ENCODE results near the gene CHRDL2.

CHRDL2 gene

GRCh38 chr11:74694136-74694930 lies 36.9 kb downstream of the CHRDL2 start:
- peaks cover 27% of the 10 kb centered on the region for H3K4me1 ChIP-seq (ENCODE audit: control insufficient read depth, insufficient read depth, low read length)
- peaks cover 8% of the 10 kb centered on the region for H3K27me3 ChIP-seq (replicated peaks; ENCODE audit: control insufficient read depth, insufficient read depth, low read length)
- no peaks in the 10 kb centered on the region for H3K36me3 ChIP-seq (ENCODE audit: control insufficient read depth, insufficient read depth, low read length, severe bottlenecking)
- H3K4me3 ChIP-seq (ENCODE audit: low read length) = no peak overlapping the region
- no peak for DNase-seq (ENCODE audit: low read depth)
- H3K9me3 ChIP-seq (ENCODE audit: control insufficient read depth, low read length) = no peaks in the 10 kb centered on the region
- H3K9ac ChIP-seq (ENCODE audit: low read length) = no peak overlapping the region

GRCh38 chr11:74693531-74693930 lies 37.7 kb downstream of the CHRDL2 start:
- no peak overlapping the region for H3K4me3 ChIP-seq (ENCODE audit: low read length)
- no peaks in the 10 kb centered on the region for H3K9me3 ChIP-seq (ENCODE audit: control insufficient read depth, low read length)
- H3K36me3 ChIP-seq (ENCODE audit: control insufficient read depth, insufficient read depth, low read length, severe bottlenecking) = no peaks in the 10 kb centered on the region
- no peak overlapping the region for H3K9ac ChIP-seq (ENCODE audit: low read length)
- DNase-seq (ENCODE audit: low read depth) = no peak
- peaks cover 8% of the 10 kb centered on the region for H3K27me3 ChIP-seq (replicated peaks; ENCODE audit: control insufficient read depth, insufficient read depth, low read length)
- H3K4me1 ChIP-seq (ENCODE audit: control insufficient read depth, insufficient read depth, low read length) = peaks cover 36% of the 10 kb centered on the region

GRCh38 chr11:74691755-74692154 lies 39.5 kb downstream of the CHRDL2 start:
- no peak overlapping the region for H3K9ac ChIP-seq (ENCODE audit: low read length)

GRCh38 chr11:74689666-74690065 lies 41.6 kb downstream of the CHRDL2 start:
- Histone ChIP-seq H3K9me3 (ENCODE audit: control insufficient read depth, low read length) (no peaks in the 10 kb centered on the region), H3K4me1 (ENCODE audit: control insufficient read depth, insufficient read depth, low read length) (peaks cover 32% of the 10 kb centered on the region), H3K27me3 (replicated peaks; ENCODE audit: control insufficient read depth, insufficient read depth, low read length) (peaks cover 8% of the 10 kb centered on the region), H3K9ac (ENCODE audit: low read length) (no peak overlapping the region), H3K4me3 (ENCODE audit: low read length) (no peak overlapping the region), H3K36me3 (ENCODE audit: control insufficient read depth, insufficient read depth, low read length, severe bottlenecking) (no peaks in the 10 kb centered on the region)
- DNase-seq (ENCODE audit: low read depth) = no peak

More at GRCh38 chr11:74691755-74692154, 39.5 kb downstream of the CHRDL2 start:
- no peaks in the 10 kb centered on the region for H3K9me3 ChIP-seq (ENCODE audit: control insufficient read depth, low read length)
- DNase-seq (ENCODE audit: low read depth) = no peak
- H3K4me3 ChIP-seq (ENCODE audit: low read length) = no peak overlapping the region
- peaks cover 44% of the 10 kb centered on the region for H3K4me1 ChIP-seq (ENCODE audit: control insufficient read depth, insufficient read depth, low read length)
- H3K36me3 ChIP-seq (ENCODE audit: control insufficient read depth, insufficient read depth, low read length, severe bottlenecking) = no peaks in the 10 kb centered on the region
- peaks cover 8% of the 10 kb centered on the region for H3K27me3 ChIP-seq (replicated peaks; ENCODE audit: control insufficient read depth, insufficient read depth, low read length)

GRCh38 chr11:74687237-74688023 lies 43.8 kb downstream of the CHRDL2 start:
- peak; percentile 33 for DNase-seq (ENCODE audit: low read depth)

GRCh38 chr11:74686792-74687191 lies 44.4 kb downstream of the CHRDL2 start:
- no peaks in the 10 kb centered on the region for H3K36me3 ChIP-seq (ENCODE audit: control insufficient read depth, insufficient read depth, low read length, severe bottlenecking)
- H3K9ac ChIP-seq (ENCODE audit: low read length) = no peak overlapping the region
- H3K27me3 ChIP-seq (replicated peaks; ENCODE audit: control insufficient read depth, insufficient read depth, low read length) = no peaks in the 10 kb centered on the region
- no peak for DNase-seq (ENCODE audit: low read depth)
- no peaks in the 10 kb centered on the region for H3K9me3 ChIP-seq (ENCODE audit: control insufficient read depth, low read length)
- H3K4me3 ChIP-seq (ENCODE audit: low read length) = no peak overlapping the region
- peaks cover 32% of the 10 kb centered on the region for H3K4me1 ChIP-seq (ENCODE audit: control insufficient read depth, insufficient read depth, low read length)

More at GRCh38 chr11:74687237-74688023, 43.8 kb downstream of the CHRDL2 start:
- Histone ChIP-seq H3K4me3 (ENCODE audit: low read length) (no peak overlapping the region), H3K27me3 (replicated peaks; ENCODE audit: control insufficient read depth, insufficient read depth, low read length) (no peaks in the 10 kb centered on the region), H3K4me1 (ENCODE audit: control insufficient read depth, insufficient read depth, low read length) (peaks cover 32% of the 10 kb centered on the region), H3K9ac (ENCODE audit: low read length) (no peak overlapping the region), H3K36me3 (ENCODE audit: control insufficient read depth, insufficient read depth, low read length, severe bottlenecking) (no peaks in the 10 kb centered on the region), H3K9me3 (ENCODE audit: control insufficient read depth, low read length) (no peaks in the 10 kb centered on the region)

GRCh38 chr11:74685905-74686304 lies 45.3 kb downstream of the CHRDL2 start:
- no peaks in the 10 kb centered on the region for H3K27me3 ChIP-seq (replicated peaks; ENCODE audit: control insufficient read depth, insufficient read depth, low read length)
- H3K36me3 ChIP-seq (ENCODE audit: control insufficient read depth, insufficient read depth, low read length, severe bottlenecking) = no peaks in the 10 kb centered on the region
- peaks cover 32% of the 10 kb centered on the region for H3K4me1 ChIP-seq (ENCODE audit: control insufficient read depth, insufficient read depth, low read length)
- H3K9me3 ChIP-seq (ENCODE audit: control insufficient read depth, low read length) = no peaks in the 10 kb centered on the region
- DNase-seq (ENCODE audit: low read depth) = no peak
- H3K4me3 ChIP-seq (ENCODE audit: low read length) = no peak overlapping the region
- no peak overlapping the region for H3K9ac ChIP-seq (ENCODE audit: low read length)

GRCh38 chr11:74685338-74685737 lies 45.9 kb downstream of the CHRDL2 start:
- no peak for DNase-seq (ENCODE audit: low read depth)
- no peak overlapping the region for H3K4me3 ChIP-seq (ENCODE audit: low read length)
- no peaks in the 10 kb centered on the region for H3K9me3 ChIP-seq (ENCODE audit: control insufficient read depth, low read length)
- H3K9ac ChIP-seq (ENCODE audit: low read length) = no peak overlapping the region
- H3K36me3 ChIP-seq (ENCODE audit: control insufficient read depth, insufficient read depth, low read length, severe bottlenecking) = no peaks in the 10 kb centered on the region
- H3K4me1 ChIP-seq (ENCODE audit: control insufficient read depth, insufficient read depth, low read length) = peaks cover 32% of the 10 kb centered on the region
- no peaks in the 10 kb centered on the region for H3K27me3 ChIP-seq (replicated peaks; ENCODE audit: control insufficient read depth, insufficient read depth, low read length)

- Histone ChIP-seq H3K27me3 (replicated peaks; ENCODE audit: control insufficient read depth, insufficient read depth, low read length) (no peaks in the 10 kb centered on the region), H3K9me3 (ENCODE audit: control insufficient read depth, low read length) (no peaks in the 10 kb centered on the region), H3K4me3 (ENCODE audit: low read length) (no peak overlapping the region), H3K9ac (ENCODE audit: low read length) (no peak overlapping the region), H3K4me1 (ENCODE audit: control insufficient read depth, insufficient read depth, low read length) (peaks cover 29% of the 10 kb centered on the region), H3K36me3 (ENCODE audit: control insufficient read depth, insufficient read depth, low read length, severe bottlenecking) (no peaks in the 10 kb centered on the region)
- no peak for DNase-seq (ENCODE audit: low read depth)
These were observed 46.6 kb downstream of the CHRDL2 start for GRCh38 chr11:74684661-74685060.

- peak; percentile 17 for DNase-seq (ENCODE audit: low read depth)
- H3K4me3 ChIP-seq (ENCODE audit: low read length) = peak overlapping the region; percentile 66
These were observed 47.2 kb downstream of the CHRDL2 start for GRCh38 chr11:74683941-74684481.

GRCh38 chr11:74683279-74683871 lies 47.9 kb downstream of the CHRDL2 start:
- H3K27me3 ChIP-seq (replicated peaks; ENCODE audit: control insufficient read depth, insufficient read depth, low read length) = no peaks in the 10 kb centered on the region
- H3K4me3 ChIP-seq (ENCODE audit: low read length) = peak overlapping the region; percentile 66
- peak overlapping the region; percentile 44 for H3K9ac ChIP-seq (ENCODE audit: low read length)
- DNase-seq (ENCODE audit: low read depth) = peak; percentile 69
- no peaks in the 10 kb centered on the region for H3K9me3 ChIP-seq (ENCODE audit: control insufficient read depth, low read length)
- peaks cover 16% of the 10 kb centered on the region for H3K4me1 ChIP-seq (ENCODE audit: control insufficient read depth, insufficient read depth, low read length)
- no peaks in the 10 kb centered on the region for H3K36me3 ChIP-seq (ENCODE audit: control insufficient read depth, insufficient read depth, low read length, severe bottlenecking)

More at GRCh38 chr11:74683941-74684481, 47.2 kb downstream of the CHRDL2 start:
- H3K9me3 ChIP-seq (ENCODE audit: control insufficient read depth, low read length) = no peaks in the 10 kb centered on the region
- H3K4me1 ChIP-seq (ENCODE audit: control insufficient read depth, insufficient read depth, low read length) = peaks cover 23% of the 10 kb centered on the region
- H3K27me3 ChIP-seq (replicated peaks; ENCODE audit: control insufficient read depth, insufficient read depth, low read length) = no peaks in the 10 kb centered on the region
- peak overlapping the region; percentile 44 for H3K9ac ChIP-seq (ENCODE audit: low read length)
- no peaks in the 10 kb centered on the region for H3K36me3 ChIP-seq (ENCODE audit: control insufficient read depth, insufficient read depth, low read length, severe bottlenecking)
